Tibial nerve (tissue), 4 donors: ENCODE measurements around the gene LFNG. TPM values are rescaled to one million over a fixed set of nuclear protein-coding genes. Genes with fewer than 3 reads are reported as not detected.

Source experiments
- DNase-seq, 2 donors: peaks; one replicate each; pipeline ENCODE4 v3.0.0-alpha.2; 2019; ENCODE audit warnings: low spot score in 2 of 2
- H3K27ac ChIP-seq, 4 donors: fragments of 200-600 bp; sonication (generic) in 3 of 4; one replicate each; pipeline ENCODE4 v1.5.1; 2017 to 2019; ENCODE audit warnings: mild to moderate bottlenecking in 1 of 4
- H3K27me3 ChIP-seq, 2 donors: fragments of 200-600 bp; sonication (generic) in 1 of 2; one replicate each; pipeline versions ENCODE4 v1.5.1 to v1.6.0; 2017 to 2019
- H3K36me3 ChIP-seq, 3 donors: fragments of 200-600 bp; sonication (generic); one replicate each; pipeline ENCODE4 v1.5.1; 2018 to 2019
- H3K4me1 ChIP-seq, 4 donors: fragments of 200-600 bp; sonication (generic) in 3 of 4; one replicate each; pipeline ENCODE4 v1.5.1; 2017 to 2019
- H3K4me3 ChIP-seq, 4 donors: fragments of 200-600 bp; sonication (generic) in 3 of 4; one replicate each; pipeline ENCODE4 v1.5.1; 2017 to 2019; ENCODE audit warnings: mild to moderate bottlenecking in 1 of 4, moderate library complexity in 1 of 4
- H3K9me3 ChIP-seq, 4 donors: fragments of 200-600 bp; sonication (generic) in 3 of 4; one replicate each; pipeline ENCODE4 v1.5.1; 2017 to 2019
- CTCF ChIP-seq, 5 experiments: fragments of 200-600 bp in 3 of 5; fragments of 450-650 bp in 2 of 5; sonication (generic) in 3 of 5; IDR thresholded peaks; one replicate each; pipeline ENCODE4 v1.5.1; 2016 to 2019; ENCODE audit warnings: antibody characterized with exemption in 5 of 5, mild to moderate bottlenecking in 3 of 5, moderate library complexity in 2 of 5
- EP300 ChIP-seq, 2 donors: sonication (generic); formaldehyde crosslinking; IDR thresholded peaks; one replicate each; pipeline ENCODE4 v1.6.1; 2017; ENCODE audit warnings: antibody characterized with exemption in 2 of 2, mild to moderate bottlenecking in 1 of 2
- POLR2A ChIP-seq, 2 donors: fragments of 450-650 bp; IDR thresholded peaks; one replicate each; pipeline ENCODE4 v1.6.1; 2017; ENCODE audit warnings: antibody characterized with exemption in 2 of 2, mild to moderate bottlenecking in 2 of 2, moderate library complexity in 2 of 2
- WGBS, 2 donors: methylation state at CpG; one replicate each; pipeline ENCODE4 v1.1.5; 2018; 5-methylcytosine and 5-hydroxymethylcytosine counted together
- total RNA-seq, 4 donors: library from RNA; depleted of rRNA; stranded (reverse); fragments of >200 nt; gene quantifications; one replicate each; pipeline ENCODE4 v1.1.0, GENCODE V29; 2016

LFNG gene
- total RNA-seq, 4 donors from 2014 or later = 8.8 to 21.6 (median 11.3) TPM

DNA sequence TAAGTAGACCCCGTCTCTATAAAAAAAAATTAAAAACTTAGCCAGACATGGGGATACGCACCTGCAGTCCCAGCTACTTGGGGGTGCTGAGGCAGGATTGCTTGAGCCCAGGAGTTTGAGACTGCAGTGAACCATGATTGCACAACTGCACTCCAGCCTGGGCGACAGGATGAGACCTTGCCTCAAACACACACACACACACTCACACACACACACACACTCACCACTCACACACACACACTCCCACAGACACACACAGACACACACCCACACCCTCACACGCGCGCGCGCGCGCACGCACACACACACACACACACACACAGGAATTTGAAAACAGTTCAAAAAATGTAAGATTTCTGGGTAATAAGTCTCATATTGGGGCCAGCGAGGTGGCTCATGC, 34.7 kb upstream of the LFNG start:
- Histone ChIP-seq H3K27ac (no peak overlapping the region), H3K4me1 (peaks cover 0 to 35% (median 21%) of the 10 kb centered on the region in 4 donors), H3K9me3 (peaks cover 0 to 15% (median 0%) of the 10 kb centered on the region in 4 donors), H3K27me3 (peaks cover 0 to 18% of the 10 kb centered on the region in 2 donors), H3K36me3 (no peaks in the 10 kb centered on the region), H3K4me3 (no peak overlapping the region)
- DNase-seq = no peak
- TF ChIP-seq POLR2A (IDR thresholded peaks at IDR 0.05) (no peak), EP300 (IDR thresholded peaks at IDR 0.05) (no peak), CTCF (IDR thresholded peaks at IDR 0.05) (no peak)
- WGBS, 2 donors = 83 to 87% methylated on average over 12 of the region's 12 CpGs

DNA sequence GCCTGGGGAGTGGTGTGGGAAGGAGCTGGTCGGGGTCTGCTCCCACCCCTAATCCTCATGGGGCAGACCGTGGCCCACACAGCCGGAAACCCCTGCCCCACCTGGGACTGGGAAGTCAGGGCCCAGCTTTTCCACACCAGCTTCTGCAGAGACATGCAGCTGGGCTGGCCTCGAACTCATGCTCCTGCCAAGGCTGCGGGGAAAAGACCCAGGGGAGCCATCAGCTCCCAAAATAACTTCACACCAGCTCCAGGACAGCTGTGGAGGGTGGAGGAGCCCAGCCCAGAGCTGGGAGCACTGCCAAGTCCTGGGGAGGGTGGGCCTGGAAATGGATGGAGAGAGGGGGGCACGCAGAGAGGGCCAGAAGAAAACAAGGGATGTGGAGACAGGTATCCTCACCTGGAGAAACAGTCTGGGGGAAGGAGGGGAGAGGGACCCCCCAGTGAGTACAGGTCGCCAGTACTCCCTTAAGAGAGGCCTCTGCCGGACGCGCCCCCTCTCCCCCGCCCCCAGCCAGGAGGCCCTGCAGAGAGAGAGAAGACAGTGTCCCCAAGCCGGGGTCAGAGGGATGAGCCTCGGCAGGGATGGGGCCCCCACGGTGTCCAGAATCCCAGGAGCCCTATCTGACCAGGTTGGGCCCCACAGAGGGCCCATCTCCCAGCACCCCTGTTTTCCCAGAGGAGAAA, 31.8 kb upstream of the LFNG start:
- no peaks in the 10 kb centered on the region for H3K27me3 ChIP-seq
- peak overlapping the region in 3 of 4 donors; percentile 8 to 75 (median 26) for H3K27ac ChIP-seq
- H3K4me3 ChIP-seq = no peak overlapping the region
- peaks cover 0 to 36% (median 24%) of the 10 kb centered on the region in 4 donors for H3K4me1 ChIP-seq
- TF ChIP-seq POLR2A (IDR thresholded peaks at IDR 0.05) = no peak
- 49 to 57% methylated on average over 12 to 14 of the region's 14 CpGs for WGBS, 2 donors
- no peak for DNase-seq
- no peaks in the 10 kb centered on the region for H3K36me3 ChIP-seq
- H3K9me3 ChIP-seq = peaks cover 0 to 8% (median 0%) of the 10 kb centered on the region in 4 donors

DNA sequence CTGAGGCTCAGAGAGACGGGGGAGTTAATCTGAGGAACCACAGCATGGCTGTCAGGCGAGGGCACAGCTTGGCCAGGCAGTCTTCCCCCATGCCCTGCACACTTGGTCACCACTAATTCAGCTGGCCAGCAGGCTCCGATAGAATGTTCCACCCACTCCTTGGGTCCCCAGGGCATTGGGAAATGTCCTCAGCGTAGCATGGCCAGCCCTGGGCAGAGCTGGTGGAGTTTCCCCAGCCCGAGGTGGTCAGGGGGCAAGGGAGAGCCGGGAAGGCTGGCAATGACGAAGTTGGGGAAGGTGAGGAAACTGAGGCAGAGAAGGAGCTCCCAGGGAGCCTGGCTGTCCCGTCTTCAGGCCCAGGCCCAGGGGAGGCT, 31.3 kb upstream of the LFNG start:
- peaks cover 0 to 39% (median 24%) of the 10 kb centered on the region in 4 donors for H3K4me1 ChIP-seq
- peaks cover 0 to 3% (median 0%) of the 10 kb centered on the region in 4 donors for H3K9me3 ChIP-seq
- H3K36me3 ChIP-seq = no peaks in the 10 kb centered on the region
- DNase-seq = peak; percentile 64 to 68
- H3K27ac ChIP-seq = peak overlapping the region in 3 of 4 donors; percentile 8 to 75 (median 26)
- H3K4me3 ChIP-seq = no peak overlapping the region
- no peak for TF ChIP-seq POLR2A (IDR thresholded peaks at IDR 0.05)
- no peak for TF ChIP-seq CTCF (IDR thresholded peaks at IDR 0.05)
- no peak for TF ChIP-seq EP300 (IDR thresholded peaks at IDR 0.05)
- no peaks in the 10 kb centered on the region for H3K27me3 ChIP-seq
- WGBS, 2 donors = 43 to 47% methylated on average over 7 to 8 of the region's 8 CpGs

DNA sequence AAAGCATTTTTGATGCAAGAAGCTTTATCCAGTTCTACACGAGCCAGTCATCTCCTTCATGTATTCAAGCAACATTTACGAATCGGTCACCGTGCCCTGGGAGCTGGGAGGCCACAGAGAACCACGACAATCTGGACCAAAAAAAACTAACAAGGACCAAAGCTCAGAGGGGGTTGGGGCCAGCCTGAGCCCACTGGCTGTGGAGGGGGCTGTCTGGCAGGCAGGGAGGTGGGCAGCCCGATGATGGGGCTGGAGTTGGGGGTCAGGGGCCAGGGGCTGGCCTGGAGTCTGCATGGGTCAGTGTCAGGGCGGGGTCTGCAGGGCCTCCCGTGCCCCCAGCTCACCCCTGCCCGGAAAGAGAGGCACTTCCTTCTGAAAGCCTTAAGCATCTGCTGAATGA, 30.9 kb upstream of the LFNG start:
- Histone ChIP-seq H3K27me3 (no peaks in the 10 kb centered on the region), H3K9me3 (no peaks in the 10 kb centered on the region), H3K4me1 (peaks cover 0 to 43% (median 24%) of the 10 kb centered on the region in 4 donors), H3K4me3 (no peak overlapping the region), H3K36me3 (no peaks in the 10 kb centered on the region), H3K27ac (peak overlapping the region in 2 of 4 donors; percentile 8 to 75)
- no peak for TF ChIP-seq EP300 (IDR thresholded peaks at IDR 0.05)
- no peak for TF ChIP-seq CTCF (IDR thresholded peaks at IDR 0.05)
- TF ChIP-seq POLR2A (IDR thresholded peaks at IDR 0.05) = no peak
- 22 to 27% methylated on average over 9 of the region's 9 CpGs for WGBS, 2 donors
- no peak for DNase-seq

- no peak overlapping the region for H3K4me3 ChIP-seq
- TF ChIP-seq POLR2A (IDR thresholded peaks at IDR 0.05) (no peak), CTCF (IDR thresholded peaks at IDR 0.05) (no peak), EP300 (IDR thresholded peaks at IDR 0.05) (no peak)
- no peaks in the 10 kb centered on the region for H3K9me3 ChIP-seq
- H3K4me1 ChIP-seq = peaks cover 0 to 51% (median 24%) of the 10 kb centered on the region in 4 donors
- no peaks in the 10 kb centered on the region for H3K36me3 ChIP-seq
- 24 to 26% methylated on average over 13 of the region's 13 CpGs for WGBS, 2 donors
- peak overlapping the region in 2 of 4 donors; percentile 49 to 51 for H3K27ac ChIP-seq
- DNase-seq = no peak
- peaks cover 0 to 5% of the 10 kb centered on the region in 2 donors for H3K27me3 ChIP-seq
These were observed 29.4 kb upstream of the LFNG start for GRCh38 chr7:2490181-2490651.
